Measurements from ENCODE around the gene SLC36A1.

DNA sequence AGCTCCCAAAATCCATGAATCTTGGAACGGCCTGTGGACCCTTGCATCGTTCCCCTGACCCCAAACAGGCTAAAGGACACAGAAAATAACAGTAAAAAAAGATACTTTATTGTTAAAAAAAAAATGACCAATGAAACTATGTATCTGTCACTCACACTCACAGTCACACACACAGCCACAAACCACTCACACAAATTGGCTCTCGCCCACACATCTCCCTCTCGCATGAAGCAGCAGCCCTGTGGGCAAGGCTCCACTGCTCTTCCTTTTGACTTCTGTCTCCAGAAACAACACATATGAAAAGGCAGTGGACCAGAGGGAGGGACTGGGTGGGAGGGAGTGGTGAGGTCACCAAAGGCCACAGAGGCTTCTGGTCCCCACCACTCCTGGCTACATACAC lies 56.6 kb downstream of the SLC36A1 start:
- TF ChIP-seq POLR2A (IDR thresholded peaks at IDR 0.05) = no peak
- TF ChIP-seq, protein P1, sequence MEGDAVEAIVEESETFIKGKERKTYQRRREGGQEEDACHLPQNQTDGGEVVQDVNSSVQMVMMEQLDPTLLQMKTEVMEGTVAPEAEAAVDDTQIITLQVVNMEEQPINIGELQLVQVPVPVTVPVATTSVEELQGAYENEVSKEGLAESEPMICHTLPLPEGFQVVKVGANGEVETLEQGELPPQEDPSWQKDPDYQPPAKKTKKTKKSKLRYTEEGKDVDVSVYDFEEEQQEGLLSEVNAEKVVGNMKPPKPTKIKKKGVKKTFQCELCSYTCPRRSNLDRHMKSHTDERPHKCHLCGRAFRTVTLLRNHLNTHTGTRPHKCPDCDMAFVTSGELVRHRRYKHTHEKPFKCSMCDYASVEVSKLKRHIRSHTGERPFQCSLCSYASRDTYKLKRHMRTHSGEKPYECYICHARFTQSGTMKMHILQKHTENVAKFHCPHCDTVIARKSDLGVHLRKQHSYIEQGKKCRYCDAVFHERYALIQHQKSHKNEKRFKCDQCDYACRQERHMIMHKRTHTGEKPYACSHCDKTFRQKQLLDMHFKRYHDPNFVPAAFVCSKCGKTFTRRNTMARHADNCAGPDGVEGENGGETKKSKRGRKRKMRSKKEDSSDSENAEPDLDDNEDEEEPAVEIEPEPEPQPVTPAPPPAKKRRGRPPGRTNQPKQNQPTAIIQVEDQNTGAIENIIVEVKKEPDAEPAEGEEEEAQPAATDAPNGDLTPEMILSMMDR (IDR thresholded peaks at IDR 0.05) = no peak
